Keratinocyte (primary cell): ENCODE measurements around the gene IFT25. TPM values are rescaled to one million over a fixed set of nuclear protein-coding genes. Genes with fewer than 3 reads are reported as not detected.

Source experiments
- DNase-seq: peaks from one replicate; pipeline ENCODE4 v3.0.0-alpha.2; 2011; ENCODE audit warnings: low read depth, missing footprints, low spot score
- FAIRE-seq: peaks from 2 replicates; lab custom pipeline; 2011; peaks lifted over from hg19 to GRCh38; lab: Jason Lieb, UNC
- H2AFZ ChIP-seq: 2 replicates; pipeline ENCODE4 v1.6.0; 2012; ENCODE audit warnings: low read length, control low read depth, inconsistent platforms; ENCODE audit not compliant: control insufficient read depth
- H3K27ac ChIP-seq: 2 replicates; pipeline ENCODE4 v1.5.1; 2011; ENCODE audit warnings: low read length; ENCODE audit not compliant: control insufficient read depth, insufficient read depth
- H3K27me3 ChIP-seq: 3 replicates; pipeline ENCODE4 v1.6.0; 2011; ENCODE audit warnings: low read length; ENCODE audit not compliant: control insufficient read depth, insufficient read depth; ENCODE audit errors: extremely low read depth
- H3K36me3 ChIP-seq, 2 experiments: 2 replicates in 1 of 2; 3 replicates in 1 of 2; pipeline ENCODE4 v1.5.1; 2011; ENCODE audit warnings: low read length in 2 of 2, mild to moderate bottlenecking in 1 of 2; ENCODE audit not compliant: control insufficient read depth in 2 of 2, insufficient read depth in 2 of 2; ENCODE audit errors: extremely low read depth in 1 of 2
- H3K4me1 ChIP-seq: 3 replicates; pipeline ENCODE4 v1.5.1; 2011; ENCODE audit warnings: low read length; ENCODE audit not compliant: control insufficient read depth, insufficient read depth; ENCODE audit errors: extremely low read depth
- H3K4me2 ChIP-seq: 3 replicates; pipeline ENCODE4 v1.6.0; 2011; ENCODE audit warnings: low read depth, low read length; ENCODE audit not compliant: control insufficient read depth, insufficient read depth; ENCODE audit errors: extremely low read depth
- H3K4me3 ChIP-seq, 3 experiments: fragments of 200-600 bp in 1 of 3; sonication (generic) in 1 of 3; 2 replicates in 2 of 3; 3 replicates in 1 of 3; pipeline ENCODE4 v1.5.1; 2011 to 2016; ENCODE audit warnings: low read length in 3 of 3, mild to moderate bottlenecking in 3 of 3, control low read depth in 2 of 3, inconsistent platforms in 1 of 3, low read depth in 1 of 3, mixed read lengths in 1 of 3, mixed run types in 1 of 3, moderate library complexity in 1 of 3; ENCODE audit not compliant: control insufficient read depth in 2 of 3, insufficient read depth in 2 of 3; ENCODE audit errors: extremely low read depth in 1 of 3
- H3K79me2 ChIP-seq: 2 replicates; pipeline ENCODE4 v1.6.0; 2012; ENCODE audit warnings: low read length; ENCODE audit not compliant: control insufficient read depth, insufficient read depth
- H3K9ac ChIP-seq: 3 replicates; pipeline ENCODE4 v1.6.0; 2011; ENCODE audit warnings: low read length; ENCODE audit not compliant: control insufficient read depth, insufficient read depth; ENCODE audit errors: extremely low read depth
- H3K9me1 ChIP-seq: 3 replicates; pipeline ENCODE4 v1.6.0; 2011; ENCODE audit warnings: low read length; ENCODE audit not compliant: control insufficient read depth, insufficient read depth; ENCODE audit errors: extremely low read depth
- H3K9me3 ChIP-seq: 2 replicates; pipeline ENCODE4 v1.5.1; 2012; ENCODE audit warnings: low read depth, low read length; ENCODE audit not compliant: control insufficient read depth
- H4K20me1 ChIP-seq: 3 replicates; pipeline ENCODE4 v1.6.0; 2011; ENCODE audit warnings: low read length; ENCODE audit not compliant: control insufficient read depth, insufficient read depth; ENCODE audit errors: extremely low read depth
- EZH2 ChIP-seq: IDR thresholded peaks from one replicate; pipeline ENCODE4 v1.6.1; 2012; ENCODE audit warnings: inconsistent platforms, mild to moderate bottlenecking, low read length, moderate library complexity
- dilution Hi-C: fragments of 300-500 bp; cut with MboI; formaldehyde crosslinking; loops from one replicate; pipeline ENCODE4 v1.7.0; 2020; ENCODE audit warnings: low sequenced_read_pairs; ENCODE audit not compliant: extremely low pct_ligation_motif_present
- polyA plus RNA-seq, 5 experiments: library from polyadenylated mRNA; depleted of rRNA in 3 of 5; stranded (reverse) in 3 of 5; stranded (forward) in 1 of 5; unstranded in 1 of 5; fragments of >200 nt; gene quantifications; 1 replicate in 1 of 5; 2 replicates in 3 of 5; 3 replicates in 1 of 5; pipeline versions ENCODE4 v1.2.1 to v1.2.3, GENCODE V29; 2011 to 2012; ENCODE audit warnings: missing spikeins in 2 of 5, low read depth in 1 of 5, low replicate concordance in 1 of 5
- TF ChIP-seq, protein P1 (sequence below), 3 experiments: IDR thresholded peaks in 1 of 3; conservative IDR thresholded peaks in 1 of 3; optimal IDR thresholded peaks in 1 of 3; 2 replicates in 2 of 3; 3 replicates in 1 of 3; pipeline versions ENCODE3 to v1.5.1; 2011; ENCODE audit warnings: low read length in 3 of 3, mild to moderate bottlenecking in 3 of 3, moderate library complexity in 2 of 3, control low read depth in 1 of 3, inconsistent platforms in 1 of 3; ENCODE audit not compliant: insufficient read depth in 2 of 3; ENCODE audit errors: extremely low read depth in 1 of 3

Gene IFT25
- polyA plus RNA-seq, 1 donor (not counting 4 experiments of a cell fraction or from before 2014, with no cell fraction given), result 64.3 TPM

DNA sequence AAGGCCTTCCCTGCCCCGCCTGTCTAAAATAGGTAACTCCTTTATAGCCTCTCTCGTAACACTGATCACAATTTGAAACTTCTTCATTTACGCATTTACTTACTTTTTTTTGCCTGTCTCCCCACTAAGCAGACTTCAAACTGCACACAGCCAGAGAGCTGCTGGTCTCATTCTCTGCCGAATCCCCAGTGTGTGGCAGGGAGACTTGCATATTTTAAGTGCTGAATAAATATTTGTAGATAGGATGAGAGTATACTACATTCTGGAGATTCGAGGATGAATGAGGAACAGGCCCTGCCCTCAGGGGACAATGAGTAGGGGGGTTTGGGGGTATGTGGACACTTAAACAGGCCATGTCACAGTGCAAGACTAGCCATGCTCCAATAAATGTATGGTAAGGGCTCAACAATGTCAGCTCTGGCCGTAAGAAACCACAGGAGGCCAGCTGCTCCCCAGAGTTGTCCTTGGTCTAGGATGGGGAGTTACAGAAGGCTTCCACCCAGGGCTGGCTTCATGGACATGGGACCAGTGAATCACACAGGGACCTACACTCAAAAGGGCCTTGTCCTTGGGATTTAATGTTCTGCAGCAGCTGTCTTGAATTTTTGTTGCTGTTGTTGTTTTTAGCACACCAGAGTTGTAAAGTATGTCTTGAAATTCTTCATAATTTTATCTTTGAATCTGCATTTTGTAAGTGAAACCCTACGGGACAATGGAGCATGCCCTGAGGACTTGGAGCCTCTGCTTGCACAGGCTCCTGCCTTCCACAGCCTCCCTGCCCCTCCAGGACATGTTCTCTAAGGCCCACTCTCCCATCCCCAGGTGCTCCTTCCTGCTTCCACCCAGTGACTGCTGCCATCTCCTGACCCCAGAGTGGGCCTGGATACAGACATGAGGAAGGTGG, 43.0 kb downstream of the IFT25 start:
- Histone ChIP-seq H2AFZ (no peak overlapping the region), H3K9me3 (no peaks in the 10 kb centered on the region), H3K9ac (no peak overlapping the region), H3K4me2 (no peak overlapping the region), H3K4me1 (peaks cover 3% of the 10 kb centered on the region), H3K79me2 (no peaks in the 10 kb centered on the region), H4K20me1 (no peaks in the 10 kb centered on the region), H3K27me3 (no peaks in the 10 kb centered on the region), H3K4me3 (no peak overlapping the region), H3K9me1 (no peaks in the 10 kb centered on the region), H3K27ac (no peak overlapping the region), H3K36me3 (no peaks in the 10 kb centered on the region)
- DNase-seq (no peak), FAIRE-seq (no peak)
- no peak for TF ChIP-seq EZH2
- TF ChIP-seq, protein P1, sequence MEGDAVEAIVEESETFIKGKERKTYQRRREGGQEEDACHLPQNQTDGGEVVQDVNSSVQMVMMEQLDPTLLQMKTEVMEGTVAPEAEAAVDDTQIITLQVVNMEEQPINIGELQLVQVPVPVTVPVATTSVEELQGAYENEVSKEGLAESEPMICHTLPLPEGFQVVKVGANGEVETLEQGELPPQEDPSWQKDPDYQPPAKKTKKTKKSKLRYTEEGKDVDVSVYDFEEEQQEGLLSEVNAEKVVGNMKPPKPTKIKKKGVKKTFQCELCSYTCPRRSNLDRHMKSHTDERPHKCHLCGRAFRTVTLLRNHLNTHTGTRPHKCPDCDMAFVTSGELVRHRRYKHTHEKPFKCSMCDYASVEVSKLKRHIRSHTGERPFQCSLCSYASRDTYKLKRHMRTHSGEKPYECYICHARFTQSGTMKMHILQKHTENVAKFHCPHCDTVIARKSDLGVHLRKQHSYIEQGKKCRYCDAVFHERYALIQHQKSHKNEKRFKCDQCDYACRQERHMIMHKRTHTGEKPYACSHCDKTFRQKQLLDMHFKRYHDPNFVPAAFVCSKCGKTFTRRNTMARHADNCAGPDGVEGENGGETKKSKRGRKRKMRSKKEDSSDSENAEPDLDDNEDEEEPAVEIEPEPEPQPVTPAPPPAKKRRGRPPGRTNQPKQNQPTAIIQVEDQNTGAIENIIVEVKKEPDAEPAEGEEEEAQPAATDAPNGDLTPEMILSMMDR (optimal IDR thresholded peaks at IDR 0.05 in 1 of 3, IDR thresholded peaks at IDR 0.05 in 1 of 3, conservative IDR thresholded peaks at IDR 0.05 in 1 of 3; ENCODE audit: extremely low read depth in 1 of 3, insufficient read depth in 2 of 3, low read length in 3 of 3), result no peak
- dilution Hi-C loops, result no loop called here

DNA sequence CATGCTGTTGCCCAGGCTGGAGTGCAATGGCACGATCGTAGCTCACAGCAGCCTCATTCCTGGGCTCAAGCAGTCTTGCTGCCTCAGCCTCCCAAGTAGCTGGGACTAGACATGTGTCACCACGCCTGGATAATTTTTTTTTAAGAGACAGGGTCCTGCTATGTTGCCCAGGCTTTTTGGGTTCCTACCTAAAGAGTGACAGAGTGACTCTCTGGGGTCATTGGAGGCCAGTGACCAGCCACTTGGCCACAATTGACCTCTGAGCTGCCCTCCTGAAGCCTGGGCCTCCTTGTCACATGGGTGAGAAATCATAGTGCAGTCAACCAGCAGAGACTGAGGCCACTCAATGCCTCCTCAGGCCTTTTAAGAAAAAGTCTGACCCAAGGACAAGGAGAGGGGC, 45.8 kb downstream of the IFT25 start:
- Histone ChIP-seq H3K27me3 (no peaks in the 10 kb centered on the region), H3K9me3 (no peaks in the 10 kb centered on the region), H3K4me1 (peaks cover 12% of the 10 kb centered on the region), H4K20me1 (no peaks in the 10 kb centered on the region), H2AFZ (no peak overlapping the region), H3K79me2 (no peaks in the 10 kb centered on the region), H3K9me1 (no peaks in the 10 kb centered on the region), H3K4me2 (no peak overlapping the region), H3K4me3 (no peak overlapping the region), H3K27ac (no peak overlapping the region), H3K36me3 (no peaks in the 10 kb centered on the region), H3K9ac (no peak overlapping the region)
- DNase-seq (no peak), FAIRE-seq (no peak)
- TF ChIP-seq, protein P1 (optimal IDR thresholded peaks at IDR 0.05 in 1 of 3, IDR thresholded peaks at IDR 0.05 in 1 of 3, conservative IDR thresholded peaks at IDR 0.05 in 1 of 3; ENCODE audit: extremely low read depth in 1 of 3, insufficient read depth in 2 of 3, low read length in 3 of 3), result no peak
- TF ChIP-seq EZH2, result no peak
- dilution Hi-C loops, result no loop called here
